NCI-H82 treated with DMSO at 0.1 percent for 48 hours (cell line): Measurements from ENCODE around the gene COL28A1.
A peak's percentile ranks its signal among the peaks of the same experiment; 100 is the strongest.

ENCODE experiments used
- DNase-seq: peaks from one replicate; lab custom pipeline; 2025; ENCODE audit not compliant: unreplicated experiment; lab: John Stamatoyannopoulos, UW

COL28A1 gene

GRCh38 chr7:7535691-7536090 lies at the start of gene COL28A1:
TSS of gene COL28A1 (minus strand) at chr7:7535873. CDS start at chr7:7532875, 2,998 bp downstream.
- no peak for DNase-seq

- no peak for DNase-seq
These were observed 49.0 kb upstream of the COL28A1 start for GRCh38 chr7:7584653-7585052.

GRCh38 chr7:7583731-7584130 lies 48.1 kb upstream of the COL28A1 start:
- DNase-seq = no peak

- DNase-seq = no peak
These were observed 46.9 kb upstream of the COL28A1 start for GRCh38 chr7:7582596-7582995.

GRCh38 chr7:7581531-7582179 lies 46.0 kb upstream of the COL28A1 start:
- peak; percentile 87 for DNase-seq

- DNase-seq = no peak
These were observed 44.0 kb upstream of the COL28A1 start for GRCh38 chr7:7579638-7580037.

- no peak for DNase-seq
These were observed 42.2 kb upstream of the COL28A1 start for GRCh38 chr7:7577888-7578287.

- DNase-seq = peak; percentile 95
These were observed 40.7 kb upstream of the COL28A1 start for GRCh38 chr7:7576344-7576743.

GRCh38 chr7:7573701-7574100 lies 38.0 kb upstream of the COL28A1 start:
- DNase-seq = no peak

- DNase-seq = peak; percentile 61
These were observed 34.9 kb upstream of the COL28A1 start for GRCh38 chr7:7570584-7570983.

GRCh38 chr7:7569615-7570014 lies 33.9 kb upstream of the COL28A1 start:
- no peak for DNase-seq

- no peak for DNase-seq
These were observed 33.4 kb upstream of the COL28A1 start for GRCh38 chr7:7569081-7569527.

GRCh38 chr7:7568553-7568952 lies 32.9 kb upstream of the COL28A1 start:
- no peak for DNase-seq

- no peak for DNase-seq
These were observed 32.3 kb upstream of the COL28A1 start for GRCh38 chr7:7567898-7568531.

GRCh38 chr7:7566651-7567611 lies 31.3 kb upstream of the COL28A1 start, which contains the start of gene MIOS:
TSS of gene MIOS (plus strand) at chr7:7566884. CDS start at chr7:7572476, 5,592 bp downstream.
- peak; percentile 51 for DNase-seq

GRCh38 chr7:7565746-7566650 lies 30.3 kb upstream of the COL28A1 start:
- peak; percentile 31 for DNase-seq

GRCh38 chr7:7565018-7565680 lies 29.5 kb upstream of the COL28A1 start:
- peak; percentile 98 for DNase-seq

- no peak for DNase-seq
These were observed 28.7 kb upstream of the COL28A1 start for GRCh38 chr7:7564323-7564780.

- peak; percentile 46 for DNase-seq
These were observed 28.1 kb upstream of the COL28A1 start for GRCh38 chr7:7563813-7564212.

- DNase-seq = no peak
These were observed 27.6 kb upstream of the COL28A1 start for GRCh38 chr7:7563269-7563668.
